ENCODE measurements around the gene GKN1. TPM values are rescaled to one million over a fixed set of nuclear protein-coding genes. Genes with fewer than 3 reads are reported as not detected.
"Not testable (repeated sequence)": the region's sequence is repeated elsewhere in the genome, so short reads cannot be mapped to it uniquely, and the experiment has no call there.

Gene GKN1
- total RNA-seq, 2 experiments from 2014 or later, result not detected

GRCh38 chr2:68940369-68940768 lies 34.1 kb upstream of the GKN1 start:
- ChIA-PET CTCF (interaction anchor here (1.0 to 1.5 kb wide), 3 partner anchors 15 to 345 kb away, joined by 3 to 4 read pairs (median 3); no protein-coding TSS in a partner anchor), POLR2A (no interaction called here)
- no peaks in the 10 kb centered on the region for H3K9me3 Mint-ChIP-seq
- peaks cover 4% of the 10 kb centered on the region for H3K4me1 Mint-ChIP-seq
- no peaks in the 10 kb centered on the region for H3K36me3 Mint-ChIP-seq (ENCODE audit: low read depth)
- H3K27me3 Mint-ChIP-seq, result peaks cover 73% of the 10 kb centered on the region
- no peak overlapping the region for H3K4me3 Mint-ChIP-seq
- no peak for DNase-seq
- H3K27ac Mint-ChIP-seq, result no peak overlapping the region

GRCh38 chr2:68942827-68943226 lies 31.6 kb upstream of the GKN1 start:
- Mint-ChIP-seq H3K27ac (no peak overlapping the region), H3K27me3 (peaks cover 67% of the 10 kb centered on the region)

GRCh38 chr2:68943581-68944568 lies 30.6 kb upstream of the GKN1 start:
- peak; percentile 50 for DNase-seq
- POLR2A ChIA-PET, result no interaction called here
- Mint-ChIP-seq H3K27ac (no peak overlapping the region), H3K36me3 (ENCODE audit: low read depth) (no peaks in the 10 kb centered on the region), H3K4me3 (no peak overlapping the region), H3K9me3 (no peaks in the 10 kb centered on the region), H3K4me1 (peaks cover 4% of the 10 kb centered on the region), H3K27me3 (peaks cover 64% of the 10 kb centered on the region)
- CTCF ChIA-PET, result interaction anchor here (0.6 to 2.5 kb wide), 32 partner anchors 9 to 665 kb away, joined by 3 to 18 read pairs (median 4); partner anchors contain the start of genes GKN1 and GKN2

More at GRCh38 chr2:68942827-68943226, 31.6 kb upstream of the GKN1 start:
- H3K4me1 Mint-ChIP-seq, result peaks cover 4% of the 10 kb centered on the region
- ChIA-PET CTCF (interaction anchor here (0.7 to 2.5 kb wide), 29 partner anchors 8 to 664 kb away, joined by 3 to 18 read pairs (median 4); partner anchors contain the start of genes APLF, FBXO48 and GKN2), POLR2A (no interaction called here)
- no peaks in the 10 kb centered on the region for H3K9me3 Mint-ChIP-seq
- no peak for DNase-seq
- no peaks in the 10 kb centered on the region for H3K36me3 Mint-ChIP-seq (ENCODE audit: low read depth)
- no peak overlapping the region for H3K4me3 Mint-ChIP-seq

GRCh38 chr2:68946117-68946516 lies 28.3 kb upstream of the GKN1 start:
- Mint-ChIP-seq H3K27ac (no peak overlapping the region), H3K9me3 (no peaks in the 10 kb centered on the region), H3K4me3 (no peak overlapping the region), H3K27me3 (peaks cover 51% of the 10 kb centered on the region), H3K36me3 (ENCODE audit: low read depth) (no peaks in the 10 kb centered on the region), H3K4me1 (no peaks in the 10 kb centered on the region)
- CTCF ChIA-PET, result no interaction called here
- POLR2A ChIA-PET, result no interaction called here
- no peak for DNase-seq

GRCh38 chr2:68948710-68949109 lies 25.7 kb upstream of the GKN1 start:
- no peak for DNase-seq
- H3K27ac Mint-ChIP-seq, result no peak overlapping the region
- no peaks in the 10 kb centered on the region for H3K36me3 Mint-ChIP-seq (ENCODE audit: low read depth)
- no peaks in the 10 kb centered on the region for H3K4me1 Mint-ChIP-seq
- no peaks in the 10 kb centered on the region for H3K9me3 Mint-ChIP-seq
- CTCF ChIA-PET, result no interaction called here
- peaks cover 43% of the 10 kb centered on the region for H3K27me3 Mint-ChIP-seq
- no peak overlapping the region for H3K4me3 Mint-ChIP-seq
- POLR2A ChIA-PET, result no interaction called here

- Mint-ChIP-seq H3K27me3 (peaks cover 37% of the 10 kb centered on the region), H3K4me3 (no peak overlapping the region), H3K27ac (no peak overlapping the region), H3K4me1 (no peaks in the 10 kb centered on the region), H3K36me3 (ENCODE audit: low read depth) (no peaks in the 10 kb centered on the region), H3K9me3 (no peaks in the 10 kb centered on the region)
- POLR2A ChIA-PET, result no interaction called here
- CTCF ChIA-PET, result interaction anchor here (3.7 kb wide), 1 partner anchor 9 kb away, joined by 18 read pairs; no protein-coding TSS in a partner anchor
- DNase-seq, result no peak
Observed at GRCh38 chr2:68951899-68952298, 22.5 kb upstream of the GKN1 start.

- Mint-ChIP-seq H3K27ac (no peak within 1 kb of the TSS), H3K36me3 (ENCODE audit: low read depth) (no peaks in the 10 kb centered on the region), H3K4me3 (no peak within 1 kb of the TSS)
Observed at GRCh38 chr2:68952887-68953521, 21.4 kb upstream of the GKN1 start, which contains the start of gene GKN2. Gene GKN2, minus strand, starts transcription at chr2:68952893. Its CDS starts 32 bp downstream, at chr2:68952861.

GRCh38 chr2:68955432-68955831 lies 19.0 kb upstream of the GKN1 start:
- H3K27ac Mint-ChIP-seq; H3K4me1 Mint-ChIP-seq; H3K9me3 Mint-ChIP-seq; H3K36me3 Mint-ChIP-seq (ENCODE audit: low read depth); POLR2A ChIA-PET; H3K4me3 Mint-ChIP-seq; DNase-seq: not testable (repeated sequence)
- CTCF ChIA-PET, result interaction anchor here (1.0 kb wide), 1 partner anchor 12 kb away, joined by 3 read pairs; no protein-coding TSS in a partner anchor
- H3K27me3 Mint-ChIP-seq, result peaks cover 36% of the 10 kb centered on the region

More at GRCh38 chr2:68952887-68953521, 21.4 kb upstream of the GKN1 start, which contains the start of gene GKN2:
- POLR2A ChIA-PET, result no interaction called here
- DNase-seq, result no peak
- CTCF ChIA-PET, result interaction anchor here (3.7 kb wide), 1 partner anchor 10 kb away, joined by 18 read pairs; no protein-coding TSS in a partner anchor
- H3K9me3 Mint-ChIP-seq, result no peaks in the 10 kb centered on the region
- no peaks in the 10 kb centered on the region for H3K4me1 Mint-ChIP-seq
- H3K27me3 Mint-ChIP-seq, result peaks cover 38% of the 10 kb centered on the region

- Mint-ChIP-seq H3K27ac (no peak overlapping the region), H3K27me3 (peaks cover 29% of the 10 kb centered on the region), H3K9me3 (no peaks in the 10 kb centered on the region), H3K4me3 (no peak overlapping the region), H3K4me1 (no peaks in the 10 kb centered on the region), H3K36me3 (ENCODE audit: low read depth) (no peaks in the 10 kb centered on the region)
- no peak for DNase-seq
- POLR2A ChIA-PET, result no interaction called here
- CTCF ChIA-PET, result interaction anchor here (0.6 kb wide), 1 partner anchor 151 kb away, joined by 3 read pairs; no protein-coding TSS in a partner anchor
Observed at GRCh38 chr2:68959001-68959400, 15.4 kb upstream of the GKN1 start.

GRCh38 chr2:68961380-68961779 lies 13.1 kb upstream of the GKN1 start:
- H3K27me3 Mint-ChIP-seq, result peaks cover 24% of the 10 kb centered on the region

GRCh38 chr2:68964282-68964681 lies 10.2 kb upstream of the GKN1 start:
- Mint-ChIP-seq H3K27me3 (peaks cover 22% of the 10 kb centered on the region), H3K4me3 (no peak overlapping the region), H3K4me1 (no peaks in the 10 kb centered on the region), H3K36me3 (ENCODE audit: low read depth) (no peaks in the 10 kb centered on the region), H3K9me3 (no peaks in the 10 kb centered on the region), H3K27ac (no peak overlapping the region)
- DNase-seq, result no peak
- ChIA-PET POLR2A (no interaction called here), CTCF (no interaction called here)

More at GRCh38 chr2:68961380-68961779, 13.1 kb upstream of the GKN1 start:
- ChIA-PET POLR2A (interaction anchor here (0.7 kb wide), 1 partner anchor 22 kb away, joined by 4 read pairs; no protein-coding TSS in a partner anchor), CTCF (interaction anchor here (0.7 kb wide), 1 partner anchor 52 kb away, joined by 5 read pairs; the partner anchor contains the start of gene ANTXR1)
- Mint-ChIP-seq H3K9me3 (no peaks in the 10 kb centered on the region), H3K27ac (no peak overlapping the region), H3K4me3 (no peak overlapping the region), H3K36me3 (ENCODE audit: low read depth) (no peaks in the 10 kb centered on the region), H3K4me1 (no peaks in the 10 kb centered on the region)
- DNase-seq, result no peak

- Mint-ChIP-seq H3K36me3 (ENCODE audit: low read depth) (no peaks in the 10 kb centered on the region), H3K4me3 (no peak overlapping the region), H3K9me3 (no peaks in the 10 kb centered on the region), H3K27ac (no peak overlapping the region), H3K4me1 (no peaks in the 10 kb centered on the region), H3K27me3 (peaks cover 19% of the 10 kb centered on the region)
- CTCF ChIA-PET, result interaction anchor here (1.1 to 3.1 kb wide), 2 partner anchors 25 to 43 kb away, joined by 3 to 10 read pairs; no protein-coding TSS in a partner anchor
- POLR2A ChIA-PET, result no interaction called here
- DNase-seq, result no peak
Observed at GRCh38 chr2:68968221-68968620, 6.2 kb upstream of the GKN1 start.
